ENCODE data around the gene FITM1.

The FITM1 gene

DNA sequence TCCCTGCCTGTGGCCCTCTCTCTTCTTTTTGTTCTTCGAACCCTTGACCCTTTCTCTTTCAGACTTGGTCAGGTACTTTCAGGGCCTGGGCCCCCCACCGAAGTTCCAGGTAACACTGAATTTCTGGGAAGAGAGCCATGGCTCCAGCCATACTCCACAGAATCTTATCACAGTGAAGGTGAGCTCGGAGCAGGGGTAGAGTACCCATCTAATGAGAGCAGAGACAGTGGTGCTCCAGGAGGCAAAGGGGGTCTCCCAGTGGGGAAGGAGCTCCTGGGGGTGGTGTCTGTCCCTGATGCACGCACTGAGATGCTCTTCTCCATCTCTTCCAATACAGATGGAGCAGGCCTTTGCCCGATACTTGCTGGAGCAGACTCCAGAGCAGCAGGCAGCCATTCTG lies 35.3 kb downstream of the FITM1 start:
- FAIRE-seq: no peak

DNA sequence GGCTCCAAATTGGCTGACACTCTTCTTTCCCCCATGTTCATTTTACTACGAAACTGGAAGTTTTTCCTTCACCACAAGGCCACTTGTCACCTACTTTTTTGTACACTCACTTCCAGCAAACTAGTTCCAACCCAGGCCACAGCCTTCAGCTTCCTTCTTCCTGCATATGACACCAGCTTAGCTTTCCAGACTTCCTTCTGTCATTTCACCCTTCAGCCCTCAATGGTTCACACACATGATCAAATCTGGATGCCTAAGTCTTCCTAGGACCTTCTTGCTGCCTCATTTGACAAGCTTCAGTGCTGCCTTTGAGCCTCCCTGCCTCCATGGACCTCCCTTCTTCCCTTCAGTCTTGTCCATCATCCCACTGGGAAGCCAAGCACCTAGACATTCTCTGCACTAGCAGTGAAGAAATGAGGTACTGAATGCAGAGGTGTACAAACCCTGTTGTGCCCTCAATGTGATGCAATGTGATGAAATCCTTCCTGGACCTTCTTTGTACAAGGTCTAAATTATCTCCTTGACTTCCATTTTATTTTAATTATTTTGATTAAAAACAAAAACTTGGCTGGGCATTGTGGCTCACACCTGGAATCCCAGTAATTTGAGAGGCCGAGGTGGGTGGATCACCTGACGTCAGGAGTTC lies 37.1 kb downstream of the FITM1 start:
- no peak for FAIRE-seq

DNA sequence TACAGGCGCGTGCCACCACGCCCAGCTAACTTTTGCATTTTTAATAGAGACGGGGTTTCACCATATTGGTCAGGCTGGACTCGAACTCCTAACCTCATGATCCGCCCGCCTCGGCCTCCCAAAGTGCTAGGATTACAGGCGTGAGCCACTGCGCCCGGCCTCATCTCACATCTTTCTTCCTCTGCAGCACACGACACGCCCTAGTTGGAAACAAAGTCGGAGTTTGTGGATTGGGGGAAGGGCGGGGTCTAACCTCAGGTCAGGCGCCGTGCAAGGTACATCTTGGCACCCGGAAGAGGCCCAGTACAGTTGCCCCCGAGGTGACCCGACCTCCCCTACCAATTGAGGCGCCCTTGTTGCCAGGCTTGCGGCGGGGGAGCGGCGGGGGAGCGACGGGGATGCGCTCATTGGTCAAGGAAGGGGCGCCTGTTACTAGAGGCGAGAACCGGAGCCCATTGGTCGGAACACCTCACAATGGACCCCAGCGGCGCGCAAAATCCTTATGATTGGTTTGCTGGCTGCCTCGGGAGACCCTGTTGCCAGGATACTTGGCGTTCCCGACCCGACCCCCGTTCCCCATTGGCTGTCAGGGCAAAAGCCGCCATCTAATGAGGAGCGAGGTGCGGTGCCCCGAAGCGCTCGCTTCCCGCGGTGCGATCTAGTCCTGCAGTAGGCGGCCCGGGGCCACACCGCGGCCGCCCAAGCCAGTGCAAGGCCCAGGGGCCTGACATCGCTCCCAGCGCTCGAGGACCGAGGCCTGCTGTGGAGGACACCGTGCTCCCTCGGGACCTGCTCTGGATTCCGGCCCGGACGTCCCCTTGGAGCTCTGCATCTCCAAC lies 41.2 kb downstream of the FITM1 start, which contains the start of gene REC8:
Gene REC8, plus strand, starts transcription at position 659 of the 839 bp plus-strand sequence. CDS start 473 bp downstream, outside the sequence.
- FAIRE-seq: no peak

DNA sequence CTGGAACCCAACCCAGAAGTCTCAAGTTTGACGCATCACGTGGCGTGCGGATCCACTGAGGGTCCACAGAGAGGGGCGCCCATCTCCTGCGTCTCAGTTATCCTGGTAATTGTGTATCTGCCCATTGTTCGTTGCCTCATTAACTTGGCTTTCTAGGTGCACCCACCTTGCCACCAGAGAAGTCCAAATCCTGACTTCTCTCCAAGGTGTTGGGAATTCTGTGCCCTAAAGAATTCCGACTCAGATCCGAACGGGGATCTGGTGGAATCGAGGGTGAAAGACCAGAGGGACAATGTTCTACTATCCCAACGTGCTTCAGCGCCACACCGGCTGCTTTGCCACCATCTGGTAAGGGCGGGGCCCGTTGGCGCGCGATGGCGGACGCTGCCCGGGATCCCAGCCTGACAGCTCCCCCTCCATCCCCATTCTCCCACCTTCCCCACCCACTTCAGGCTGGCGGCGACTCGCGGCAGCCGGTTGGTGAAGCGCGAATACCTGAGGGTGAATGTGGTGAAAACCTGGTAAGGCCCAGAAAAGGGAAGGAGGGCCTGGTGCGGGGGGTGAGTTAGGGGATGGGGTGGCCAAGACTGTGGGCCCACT lies 41.9 kb downstream of the FITM1 start:
- no peak for FAIRE-seq

DNA sequence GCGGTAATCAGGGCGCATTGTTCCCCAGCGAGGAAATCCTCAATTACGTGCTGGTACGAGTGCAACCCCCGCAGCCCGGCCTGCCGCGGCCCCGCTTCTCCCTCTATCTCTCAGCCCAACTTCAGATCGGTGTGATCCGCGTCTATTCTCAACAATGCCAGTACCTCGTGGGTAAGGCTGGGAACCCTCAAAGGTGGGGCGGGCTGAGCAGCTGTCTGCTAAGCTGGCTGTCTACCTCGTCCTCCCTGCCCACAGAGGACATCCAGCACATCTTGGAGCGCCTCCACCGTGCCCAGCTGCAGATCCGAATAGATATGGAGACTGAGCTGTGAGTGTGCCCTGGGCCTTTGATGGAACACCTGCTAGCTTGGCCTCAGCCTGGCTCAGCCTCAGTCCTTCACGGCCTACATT lies 42.4 kb downstream of the FITM1 start:
- FAIRE-seq: no peak

DNA sequence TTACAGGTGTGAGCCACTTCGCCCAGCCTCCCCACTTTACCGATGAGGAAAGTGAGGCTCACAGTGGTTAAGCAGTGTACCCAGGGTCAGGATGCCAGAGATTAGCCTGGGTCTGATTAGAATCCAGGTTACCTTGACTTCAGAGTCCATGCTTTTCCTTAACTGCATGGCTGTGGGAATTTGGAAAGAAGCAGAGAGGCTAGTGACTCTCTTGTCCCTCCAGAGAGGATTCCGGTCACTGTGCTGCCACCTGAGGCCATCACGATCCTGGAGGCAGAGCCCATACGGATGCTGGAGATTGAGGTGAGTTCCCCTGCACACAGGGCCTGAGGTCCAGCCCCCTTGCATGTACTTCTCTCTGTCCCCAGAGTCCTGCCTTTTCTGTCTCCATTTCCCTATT lies 46.1 kb downstream of the FITM1 start:
- FAIRE-seq: no peak

DNA sequence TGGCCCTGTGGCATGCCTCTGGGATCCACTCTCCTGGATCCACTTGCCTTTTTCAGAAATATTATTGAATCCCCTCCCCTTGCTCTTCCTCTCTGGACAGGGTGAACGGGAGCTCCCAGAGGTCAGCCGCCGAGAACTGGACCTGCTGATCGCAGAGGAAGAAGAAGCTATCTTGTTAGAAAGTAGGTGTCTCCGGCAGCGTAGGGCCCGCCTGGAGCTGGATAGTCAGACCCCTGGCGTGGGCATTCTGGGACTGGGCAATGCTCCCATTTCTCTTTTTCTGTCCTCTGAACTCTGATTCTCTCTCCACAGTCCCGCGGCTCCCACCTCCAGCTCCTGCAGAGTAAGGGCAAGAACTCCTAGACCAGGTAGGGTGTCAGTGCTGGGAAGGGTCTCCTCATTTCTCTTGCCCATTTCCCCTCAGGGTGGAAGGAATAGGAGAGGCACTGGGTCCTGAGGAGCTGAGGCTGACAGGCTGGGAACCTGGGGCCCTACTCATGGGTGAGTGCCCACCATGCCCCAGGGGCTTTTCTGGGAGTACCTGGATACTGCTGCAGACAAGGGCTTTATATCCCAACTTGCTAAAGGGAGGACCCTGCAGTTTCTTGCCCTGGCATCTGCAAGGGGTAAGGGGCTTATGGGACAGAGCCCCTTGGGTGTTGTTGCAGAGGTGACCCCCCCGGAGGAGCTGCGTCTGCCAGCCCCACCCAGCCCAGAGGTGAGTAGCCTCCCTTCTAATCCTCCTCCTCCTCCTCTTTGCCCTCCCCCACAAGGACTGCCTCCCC lies 46.8 kb downstream of the FITM1 start:
- FAIRE-seq: no peak

DNA sequence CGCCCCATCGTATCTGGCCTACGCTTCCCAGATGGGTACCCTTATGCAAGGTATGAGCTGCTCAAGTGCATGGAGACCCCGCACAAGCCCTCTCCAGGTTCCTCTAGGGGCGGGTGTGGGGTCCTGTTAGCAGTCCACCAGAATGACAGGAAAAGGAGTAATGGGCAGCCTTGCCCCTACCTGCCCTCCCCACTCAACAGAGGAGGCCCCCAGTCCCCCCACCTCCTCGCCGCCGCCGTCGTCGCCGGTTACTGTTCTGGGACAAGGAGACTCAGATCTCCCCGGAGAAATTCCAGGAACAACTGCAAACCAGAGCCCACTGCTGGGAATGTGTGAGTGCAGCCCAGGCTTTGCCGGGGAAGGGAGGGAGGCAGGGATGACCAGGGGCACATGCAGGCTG lies 47.4 kb downstream of the FITM1 start:
- no peak for FAIRE-seq

DNA sequence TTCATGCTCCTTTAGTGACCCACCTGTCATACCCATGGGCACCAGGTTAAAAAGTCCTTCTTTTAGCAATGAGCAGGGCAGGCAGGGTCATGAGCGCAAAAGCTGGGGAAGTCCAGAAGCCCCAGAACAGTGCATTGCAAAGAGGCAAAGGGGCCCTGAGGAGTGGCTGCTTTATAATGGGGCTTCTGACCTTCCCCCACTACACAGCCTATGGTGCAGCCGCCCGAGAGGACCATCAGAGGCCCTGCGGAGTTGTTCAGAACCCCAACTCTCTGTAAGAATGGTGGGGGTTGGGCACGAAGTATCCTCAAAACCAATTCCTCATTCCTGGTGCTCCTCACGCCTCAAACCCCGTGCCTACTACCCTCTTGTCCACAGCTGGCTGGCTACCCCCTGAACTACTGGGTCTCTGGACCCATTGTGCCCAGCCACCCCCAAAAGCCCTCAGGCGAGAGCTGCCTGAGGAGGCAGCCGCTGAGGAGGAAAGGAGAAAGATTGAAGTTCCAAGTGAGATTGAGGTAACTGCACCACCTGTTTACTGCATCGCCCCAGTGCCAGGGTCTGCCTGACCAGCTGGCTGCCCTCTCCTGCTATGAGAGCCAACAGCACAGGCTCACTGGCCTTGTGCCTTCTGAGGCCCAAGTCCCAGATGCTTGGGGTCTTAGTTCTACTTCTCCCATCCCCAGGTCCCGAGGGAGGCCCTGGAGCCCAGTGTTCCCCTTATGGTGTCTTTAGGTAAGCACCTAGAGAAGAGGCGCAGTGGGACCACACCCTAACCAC lies 48.1 kb downstream of the FITM1 start:
- FAIRE-seq: no peak

DNA sequence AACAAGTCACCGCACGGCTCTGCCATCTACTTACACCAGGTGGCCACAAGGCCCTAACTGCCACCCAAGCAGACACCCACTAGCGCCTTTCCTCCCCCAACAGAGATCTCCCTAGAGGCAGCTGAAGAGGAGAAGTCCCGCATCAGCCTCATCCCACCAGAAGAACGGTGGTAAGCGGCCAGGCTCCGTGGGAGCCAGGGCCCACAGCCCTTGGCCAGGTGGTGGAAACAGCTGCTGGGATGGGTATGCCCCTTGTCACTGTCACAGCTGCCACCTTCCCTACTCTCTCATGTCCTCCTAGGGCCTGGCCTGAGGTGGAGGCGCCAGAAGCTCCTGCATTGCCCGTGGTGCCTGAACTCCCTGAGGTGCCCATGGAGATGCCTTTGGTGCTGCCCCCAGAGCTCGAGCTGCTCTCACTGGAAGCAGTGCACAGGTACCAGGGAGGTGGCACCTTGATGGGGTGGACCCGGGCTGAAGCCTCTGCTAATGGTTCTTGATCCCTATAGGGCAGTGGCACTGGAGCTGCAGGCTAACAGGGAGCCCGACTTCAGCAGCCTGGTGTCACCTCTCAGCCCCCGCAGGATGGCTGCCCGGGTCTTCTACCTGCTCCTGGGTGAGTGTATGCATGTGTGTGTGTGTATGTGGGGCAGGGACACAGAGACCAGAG lies 49.0 kb downstream of the FITM1 start:
- FAIRE-seq: no peak

DNA sequence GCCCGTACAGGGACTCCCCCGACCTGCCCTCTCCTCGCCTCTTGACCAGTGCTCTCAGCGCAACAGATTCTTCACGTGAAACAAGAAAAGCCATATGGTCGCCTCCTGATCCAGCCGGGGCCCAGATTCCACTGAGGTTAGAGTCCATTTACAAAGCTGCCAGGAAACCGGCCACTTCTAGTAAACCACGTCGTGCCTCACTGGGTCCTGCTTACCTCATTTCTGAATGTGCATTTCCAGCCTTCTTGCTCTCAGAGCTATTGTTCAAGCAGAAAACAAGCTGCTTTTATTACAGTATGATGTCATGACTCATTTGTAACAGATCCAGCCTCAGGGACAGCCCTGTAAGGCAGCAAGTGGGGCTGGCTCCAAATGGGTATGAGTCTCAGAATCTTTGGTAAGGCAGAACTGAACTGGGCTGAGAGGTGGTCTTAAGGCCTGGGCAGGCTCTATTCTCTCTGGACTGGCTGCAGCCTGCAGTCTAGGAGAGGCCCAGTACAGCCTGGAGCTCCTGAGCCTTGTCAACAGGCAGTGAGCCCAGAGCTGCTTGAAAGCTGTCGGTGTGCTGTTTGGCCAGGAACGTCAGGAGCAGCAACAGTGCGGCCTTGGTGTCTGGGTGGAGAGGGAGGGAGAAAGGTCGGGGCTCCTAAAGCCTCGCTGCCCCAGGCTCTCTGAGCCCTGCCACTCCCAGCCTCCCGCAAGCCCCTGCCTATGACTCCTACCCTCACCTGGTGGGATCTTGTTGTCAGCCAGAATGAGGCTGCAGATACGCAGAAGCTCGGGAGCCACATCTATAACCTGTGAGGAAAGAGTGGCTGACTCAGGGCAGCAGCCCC lies 49.7 kb downstream of the FITM1 start:
- no peak for FAIRE-seq

DNA sequence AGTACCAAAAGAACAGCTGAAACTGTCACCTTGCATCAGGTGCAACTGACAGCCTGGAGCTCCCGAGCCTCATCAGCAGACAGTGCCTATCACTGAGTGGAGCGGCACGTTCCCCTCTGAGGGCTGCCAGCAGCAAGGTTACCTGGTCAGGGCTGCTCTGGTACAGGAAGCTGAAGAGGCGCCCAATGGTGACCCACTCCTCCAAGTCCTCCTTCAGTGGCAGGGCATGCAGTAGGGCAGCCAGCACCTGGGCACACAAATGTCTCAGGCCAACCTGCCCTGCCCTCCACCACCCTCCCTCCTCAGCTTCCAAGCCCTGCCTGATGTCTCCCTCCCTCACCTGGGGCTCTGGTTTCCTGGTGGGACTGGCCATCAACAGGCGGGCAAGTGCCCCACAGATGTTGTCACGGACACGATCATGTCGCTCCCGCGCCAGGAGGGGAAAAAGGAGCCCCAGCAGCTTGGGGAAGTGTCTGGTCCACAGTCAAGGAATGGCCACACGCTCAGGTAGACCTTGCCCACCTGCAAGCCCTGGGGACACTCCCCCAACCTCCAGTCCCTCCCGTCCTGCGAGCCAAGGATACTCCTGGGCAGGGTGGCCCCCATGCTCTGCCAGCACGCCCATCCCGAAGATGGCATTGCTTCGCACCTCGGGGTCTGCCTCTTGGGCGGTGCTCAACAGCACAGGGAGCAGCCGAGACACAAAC lies 51.1 kb downstream of the FITM1 start:
- FAIRE-seq: no peak
